HG03342 (cell line): ENCODE data around the gene TRAPPC1.

Experiments used
- ATAC-seq: cut with Tn5 transposase; IDR thresholded peaks from one replicate; pipeline ENCODE4 v1.9.1; 2021; ENCODE audit warnings: mild to moderate bottlenecking, moderate library complexity; ENCODE audit not compliant: unreplicated experiment

The TRAPPC1 gene

GRCh38 chr17:7881276-7882054, 50.3 kb downstream of the TRAPPC1 start:
- no peak for ATAC-seq
